Mucosa of rectum (tissue), 2 donors: ENCODE results near the gene P2RX4.

Source experiments
- H3K27ac ChIP-seq, 2 donors: one replicate each; pipeline ENCODE4 v1.7.0; 2013; ENCODE audit warnings: inconsistent platforms in 2 of 2, low read depth in 2 of 2, low read length in 2 of 2
- H3K27me3 ChIP-seq, 2 donors: one replicate each; pipeline ENCODE4 v1.7.0; 2013; ENCODE audit warnings: low read length in 2 of 2; ENCODE audit not compliant: control insufficient read depth in 2 of 2, insufficient read depth in 2 of 2
- H3K36me3 ChIP-seq, 2 donors: one replicate each; pipeline ENCODE4 v1.7.0; 2013; ENCODE audit warnings: low read length in 2 of 2; ENCODE audit not compliant: control insufficient read depth in 2 of 2, insufficient read depth in 2 of 2
- H3K4me1 ChIP-seq, 2 donors: one replicate each; pipeline ENCODE4 v1.7.0; 2013; ENCODE audit warnings: low read length in 2 of 2, mild to moderate bottlenecking in 1 of 2; ENCODE audit not compliant: control insufficient read depth in 2 of 2, insufficient read depth in 2 of 2
- H3K4me3 ChIP-seq, 2 donors: one replicate each; pipeline ENCODE4 v1.7.0; 2013; ENCODE audit warnings: low read length in 2 of 2
- H3K9ac ChIP-seq, 2 donors: one replicate each; pipeline ENCODE4 v1.7.0; 2013; ENCODE audit warnings: low read length in 2 of 2, low read depth in 1 of 2, mild to moderate bottlenecking in 1 of 2
- H3K9me3 ChIP-seq, 2 donors: one replicate each; pipeline ENCODE4 v1.7.0; 2013; ENCODE audit warnings: low read length in 2 of 2; ENCODE audit not compliant: control insufficient read depth in 2 of 2
- donor health status: healthy.
- donor health status: Normal muscosa, but diverticular disease.

Gene P2RX4

DNA sequence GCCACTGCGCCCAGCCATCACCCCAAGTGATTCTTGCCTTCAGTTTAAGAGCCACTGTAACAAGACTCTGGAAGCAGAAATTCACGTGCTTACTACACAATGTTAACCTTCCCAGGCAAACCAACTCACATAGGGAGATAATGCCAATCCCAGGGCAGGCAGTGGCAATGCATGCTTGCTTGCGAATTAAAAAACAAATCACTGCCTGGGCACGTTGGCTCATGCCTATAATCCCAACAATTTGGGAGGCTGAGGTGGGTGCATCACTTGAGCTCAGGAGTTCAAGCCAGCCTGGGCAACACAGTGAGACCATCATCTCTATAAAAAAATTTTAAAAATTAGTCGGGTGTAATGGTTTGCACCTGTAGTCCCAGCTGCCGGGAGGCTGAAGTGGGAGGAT, 37.8 kb upstream of the P2RX4 start:
- H3K9ac ChIP-seq, result no peak overlapping the region
- no peak overlapping the region for H3K27ac ChIP-seq
- no peaks in the 10 kb centered on the region for H3K36me3 ChIP-seq

DNA sequence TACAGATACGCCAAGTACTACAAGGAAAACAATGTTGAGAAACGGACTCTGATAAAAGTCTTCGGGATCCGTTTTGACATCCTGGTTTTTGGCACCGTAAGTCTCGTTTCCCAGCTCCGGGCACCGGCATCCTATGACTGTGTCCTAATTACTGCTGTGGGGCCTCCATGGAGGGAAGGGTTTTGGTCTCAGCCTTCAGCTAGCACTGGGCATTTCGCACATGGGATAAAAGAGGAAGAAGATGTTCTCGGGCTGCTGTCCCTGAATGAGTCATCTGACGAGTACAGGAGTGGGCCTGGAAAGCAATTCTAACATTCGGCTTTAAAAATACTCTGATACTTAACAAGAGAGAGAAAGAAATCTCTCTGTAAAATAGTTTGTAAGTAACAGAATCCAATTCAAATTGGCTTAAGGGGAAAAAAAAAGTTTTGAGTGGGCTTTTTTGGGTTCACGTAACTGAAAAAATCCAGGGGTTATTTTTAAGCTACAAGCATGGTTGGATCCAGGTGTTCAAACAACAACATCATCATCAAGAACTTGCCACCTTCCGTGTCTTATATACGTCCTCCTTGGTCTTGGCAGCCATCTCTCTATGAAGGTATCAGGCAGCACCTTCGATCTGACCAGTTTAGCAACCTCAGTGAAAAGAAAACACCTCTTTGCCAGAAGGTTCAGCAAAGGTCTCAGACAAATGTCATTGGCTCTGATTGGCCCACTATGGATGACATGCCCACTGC, 34.4 kb upstream of the P2RX4 start:
- no peak overlapping the region for H3K4me3 ChIP-seq
- H3K27me3 ChIP-seq, result no peaks in the 10 kb centered on the region

More for the DNA sequence above, 37.8 kb upstream of the P2RX4 start:
- Histone ChIP-seq H3K27me3 (no peaks in the 10 kb centered on the region), H3K4me3 (no peak overlapping the region), H3K4me1 (no peaks in the 10 kb centered on the region), H3K9me3 (no peaks in the 10 kb centered on the region)

DNA sequence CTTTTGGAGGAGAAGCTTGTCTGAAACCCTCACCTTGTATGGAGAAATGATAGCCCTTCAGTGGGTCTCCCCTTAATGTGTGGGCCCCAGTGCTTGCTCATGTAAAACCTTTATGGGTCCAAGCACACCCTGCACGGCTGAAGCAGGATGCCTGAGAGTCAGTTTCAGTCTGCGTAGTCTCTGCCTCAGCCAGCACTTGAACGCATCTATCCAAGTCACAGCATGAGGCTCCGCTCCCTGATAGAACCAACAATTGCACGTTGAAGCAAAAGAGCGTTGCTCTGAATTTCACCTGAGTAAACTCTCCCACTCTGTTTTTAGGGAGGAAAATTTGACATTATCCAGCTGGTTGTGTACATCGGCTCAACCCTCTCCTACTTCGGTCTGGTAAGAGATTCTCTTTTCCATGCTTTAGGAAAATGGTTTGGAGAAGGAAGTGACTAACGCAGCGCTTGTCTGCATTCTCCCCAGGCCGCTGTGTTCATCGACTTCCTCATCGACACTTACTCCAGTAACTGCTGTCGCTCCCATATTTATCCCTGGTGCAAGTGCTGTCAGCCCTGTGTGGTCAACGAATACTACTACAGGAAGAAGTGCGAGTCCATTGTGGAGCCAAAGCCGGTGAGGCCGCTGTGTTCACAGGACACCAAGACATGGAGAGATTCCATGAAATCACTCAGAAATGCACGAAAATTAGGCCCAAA, 33.0 kb upstream of the P2RX4 start:
- H3K4me1 ChIP-seq, result no peaks in the 10 kb centered on the region
- no peaks in the 10 kb centered on the region for H3K9me3 ChIP-seq
- no peaks in the 10 kb centered on the region for H3K27me3 ChIP-seq
- H3K4me3 ChIP-seq, result no peak overlapping the region
- no peak overlapping the region for H3K9ac ChIP-seq
- H3K27ac ChIP-seq, result no peak overlapping the region
- H3K36me3 ChIP-seq, result peaks cover 0 to 2% of the 10 kb centered on the region in 2 donors

More for the DNA sequence above, 34.4 kb upstream of the P2RX4 start:
- Histone ChIP-seq H3K9ac (no peak overlapping the region), H3K36me3 (peaks cover 0 to 2% of the 10 kb centered on the region in 2 donors), H3K27ac (no peak overlapping the region), H3K4me1 (no peaks in the 10 kb centered on the region), H3K9me3 (no peaks in the 10 kb centered on the region)

DNA sequence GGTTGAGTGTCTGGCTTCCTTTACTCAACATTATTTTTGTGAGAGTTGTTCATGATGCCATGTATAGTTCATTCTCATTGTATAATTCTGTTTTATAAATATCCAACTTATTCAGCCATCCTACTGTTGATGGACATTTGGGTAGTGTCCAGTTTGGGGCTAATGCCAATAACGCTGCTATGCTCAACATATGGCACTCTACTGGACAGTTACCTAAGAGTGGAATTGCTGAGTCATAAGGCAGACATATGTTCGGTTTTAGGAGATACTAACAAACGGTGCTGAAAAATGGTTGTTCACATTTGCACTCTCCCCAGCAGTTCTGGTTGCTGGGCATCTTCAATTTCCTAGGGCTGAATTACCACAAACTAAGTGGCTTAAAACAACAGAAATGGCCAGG, 28.7 kb upstream of the P2RX4 start:
- no peaks in the 10 kb centered on the region for H3K9me3 ChIP-seq
- H3K4me3 ChIP-seq, result no peak overlapping the region
- H3K4me1 ChIP-seq, result no peaks in the 10 kb centered on the region
- peaks cover 0 to 4% of the 10 kb centered on the region in 2 donors for H3K36me3 ChIP-seq
- no peak overlapping the region for H3K9ac ChIP-seq
- H3K27me3 ChIP-seq, result no peaks in the 10 kb centered on the region
- H3K27ac ChIP-seq, result no peak overlapping the region

DNA sequence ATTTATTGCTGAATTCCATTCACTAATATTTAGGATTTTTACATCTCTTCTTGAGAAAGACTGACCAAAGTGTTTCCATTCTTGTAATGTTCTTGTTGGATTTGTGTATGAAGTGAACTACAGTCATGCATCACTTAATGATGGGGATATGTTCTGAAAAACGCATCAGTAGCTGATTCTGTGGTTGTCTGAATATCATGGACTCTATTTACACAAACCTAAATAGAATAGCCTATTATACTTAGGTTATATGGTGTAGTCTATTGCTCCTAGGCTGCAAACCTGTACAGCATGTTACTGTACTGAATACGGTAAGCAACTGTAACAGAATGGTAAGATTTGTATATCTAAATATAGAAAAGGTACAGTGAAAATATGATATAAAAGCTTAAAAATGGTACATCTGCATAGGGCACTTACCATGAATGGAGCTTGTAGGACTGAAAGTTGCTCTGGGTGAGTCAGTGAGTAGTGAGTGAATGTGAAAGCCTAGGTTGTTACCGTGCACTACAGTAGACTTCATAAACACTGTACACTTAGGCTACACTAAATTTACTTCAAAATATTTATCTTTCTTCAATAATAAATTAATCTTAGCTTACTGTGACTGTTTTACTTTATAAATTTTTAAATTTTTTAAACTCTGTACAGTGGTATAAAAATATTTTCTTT, 27.6 kb upstream of the P2RX4 start:
- Histone ChIP-seq H3K36me3 (peaks cover 0 to 3% of the 10 kb centered on the region in 2 donors), H3K9me3 (no peaks in the 10 kb centered on the region), H3K27me3 (no peaks in the 10 kb centered on the region), H3K4me1 (no peaks in the 10 kb centered on the region), H3K27ac (no peak overlapping the region), H3K4me3 (no peak overlapping the region), H3K9ac (no peak overlapping the region)

DNA sequence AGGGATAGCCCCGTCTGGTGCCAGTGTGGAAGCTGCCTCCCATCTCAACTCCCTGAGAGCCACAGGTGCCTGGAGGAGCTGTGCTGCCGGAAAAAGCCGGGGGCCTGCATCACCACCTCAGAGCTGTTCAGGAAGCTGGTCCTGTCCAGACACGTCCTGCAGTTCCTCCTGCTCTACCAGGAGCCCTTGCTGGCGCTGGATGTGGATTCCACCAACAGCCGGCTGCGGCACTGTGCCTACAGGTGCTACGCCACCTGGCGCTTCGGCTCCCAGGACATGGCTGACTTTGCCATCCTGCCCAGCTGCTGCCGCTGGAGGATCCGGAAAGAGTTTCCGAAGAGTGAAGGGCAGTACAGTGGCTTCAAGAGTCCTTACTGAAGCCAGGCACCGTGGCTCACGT, 25.5 kb upstream of the P2RX4 start:
- Histone ChIP-seq H3K9me3 (no peaks in the 10 kb centered on the region), H3K4me1 (no peaks in the 10 kb centered on the region), H3K36me3 (peaks cover 0 to 2% of the 10 kb centered on the region in 2 donors), H3K27ac (no peak overlapping the region), H3K27me3 (no peaks in the 10 kb centered on the region), H3K9ac (no peak overlapping the region), H3K4me3 (no peak overlapping the region)

DNA sequence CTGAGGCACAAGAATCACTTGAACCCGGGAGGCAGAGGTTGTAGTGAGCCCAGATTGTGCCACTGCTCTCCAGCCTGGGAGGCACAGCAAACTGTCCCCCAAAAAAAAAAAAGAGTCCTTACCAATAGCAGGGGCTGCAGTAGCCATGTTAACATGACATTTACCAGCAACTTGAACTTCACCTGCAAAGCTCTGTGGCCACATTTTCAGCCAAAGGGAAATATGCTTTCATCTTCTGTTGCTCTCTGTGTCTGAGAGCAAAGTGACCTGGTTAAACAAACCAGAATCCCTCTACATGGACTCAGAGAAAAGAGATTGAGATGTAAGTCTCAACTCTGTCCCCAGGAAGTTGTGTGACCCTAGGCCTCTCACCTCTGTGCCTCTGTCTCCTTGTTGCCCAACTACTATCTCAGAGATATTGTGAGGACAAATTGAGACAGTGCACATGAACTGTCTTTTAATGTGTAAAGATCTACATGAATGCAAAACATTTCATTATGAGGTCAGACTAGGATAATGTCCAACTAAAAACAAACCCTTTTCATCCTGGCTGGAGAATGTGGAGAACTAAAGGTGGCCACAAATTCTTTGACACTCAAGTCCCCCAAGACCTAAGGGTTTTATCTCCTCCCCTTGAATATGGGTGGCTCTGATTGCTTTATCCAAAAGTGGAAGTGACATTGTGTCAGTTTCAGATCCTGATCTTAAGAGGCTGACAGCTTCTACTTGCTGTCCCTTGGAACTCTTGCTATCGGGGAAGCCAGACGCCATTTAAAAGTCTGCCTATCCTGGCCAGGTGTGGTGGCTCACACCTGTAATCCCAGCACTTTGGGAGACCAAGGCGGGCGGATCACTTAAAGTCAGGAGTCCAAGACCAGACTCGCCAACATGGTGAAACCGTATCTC, 24.7 kb upstream of the P2RX4 start:
- Histone ChIP-seq H3K36me3 (peaks cover 0 to 2% of the 10 kb centered on the region in 2 donors), H3K4me3 (no peak overlapping the region), H3K9ac (no peak overlapping the region), H3K27ac (no peak overlapping the region), H3K9me3 (no peaks in the 10 kb centered on the region), H3K27me3 (no peaks in the 10 kb centered on the region), H3K4me1 (no peaks in the 10 kb centered on the region)

DNA sequence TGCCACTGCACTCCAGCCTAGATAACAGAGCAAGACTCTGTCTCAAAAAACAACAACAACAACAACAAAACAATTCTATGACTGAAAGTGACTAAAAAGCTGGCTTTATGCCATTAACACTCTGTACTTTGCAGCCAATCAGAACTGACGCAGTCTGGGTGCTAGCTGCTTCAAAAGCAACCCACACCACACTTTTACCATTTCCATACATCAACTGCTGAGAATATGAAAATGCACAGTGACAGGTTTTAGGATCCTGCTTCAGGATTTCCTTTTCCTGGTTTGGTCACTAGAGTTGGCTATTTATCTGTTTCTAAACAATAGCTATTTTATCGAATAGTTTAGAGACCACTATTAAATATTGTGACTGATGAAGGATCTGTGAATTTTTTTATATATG, 23.1 kb upstream of the P2RX4 start:
- Histone ChIP-seq H3K27ac (no peak overlapping the region), H3K36me3 (peaks cover 0 to 2% of the 10 kb centered on the region in 2 donors)

DNA sequence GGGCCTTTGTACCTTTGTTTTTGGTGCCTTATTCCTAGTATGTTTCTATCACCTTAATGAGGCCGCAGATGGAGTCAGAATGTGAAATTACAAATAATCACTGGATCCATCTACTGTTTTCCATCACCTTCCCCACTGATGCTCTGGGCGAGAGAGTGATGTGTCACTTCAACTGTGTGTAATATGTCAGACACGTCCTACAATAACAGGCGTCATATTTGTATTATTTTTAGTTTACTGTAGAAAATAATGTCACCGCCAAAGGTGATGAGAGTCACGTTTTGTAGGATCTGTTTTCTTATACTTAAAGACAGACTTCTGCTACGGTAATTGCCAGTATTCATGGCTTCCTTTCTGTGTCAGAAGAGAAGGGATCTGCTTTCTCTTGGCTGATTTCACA, 22.4 kb upstream of the P2RX4 start:
- Histone ChIP-seq H3K9ac (no peak overlapping the region), H3K4me1 (no peaks in the 10 kb centered on the region), H3K36me3 (peaks cover 0 to 2% of the 10 kb centered on the region in 2 donors)

More for the DNA sequence above, 23.1 kb upstream of the P2RX4 start:
- Histone ChIP-seq H3K4me1 (no peaks in the 10 kb centered on the region), H3K9ac (no peak overlapping the region), H3K4me3 (no peak overlapping the region), H3K27me3 (no peaks in the 10 kb centered on the region), H3K9me3 (no peaks in the 10 kb centered on the region)

More for the DNA sequence above, 22.4 kb upstream of the P2RX4 start:
- H3K27ac ChIP-seq, result no peak overlapping the region
- H3K4me3 ChIP-seq, result no peak overlapping the region
- no peaks in the 10 kb centered on the region for H3K9me3 ChIP-seq
- H3K27me3 ChIP-seq, result no peaks in the 10 kb centered on the region
